HepG2 (cell line): ENCODE measurements around the gene VASH2. TPM values are rescaled to one million over a fixed set of nuclear protein-coding genes. Genes with fewer than 3 reads are reported as not detected.

Experiments used
- ATAC-seq: fragments of 200-7000 bp; cut with Tn5 transposase; 3 replicates; pipeline ENCODE4 v1.9.1; 2020; ENCODE audit warnings: mild to moderate bottlenecking, moderate library complexity
- BruUV-seq: library from RNA; stranded (reverse); fragments of 400-500 nt; replicated peaks from 2 replicates; lab custom pipeline; 2021; lab: Mats Ljungman, UMichigan
- CTCF ChIA-PET: fragments of 300-600 bp; formaldehyde crosslinking; extraction: SDS; loops from one replicate; lab custom pipeline; 2021; ENCODE audit warnings: low total read pairs, inconsistent platforms, low intra/inter-chr PET ratio; lab: Yijun Ruan, JAX
- POLR2A ChIA-PET: fragments of 350-600 bp; sonication (Branson Sonifier 250); formaldehyde crosslinking; loops from one replicate; lab custom pipeline; 2020; ENCODE audit warnings: antibody characterized with exemption, inconsistent platforms; lab: Yijun Ruan, JAX
- DNase-seq: peaks from one replicate; pipeline ENCODE4 v3.0.0-alpha.2; 2015; ENCODE audit warnings: low spot score
- FAIRE-seq: peaks from 3 replicates; lab custom pipeline; 2011; peaks lifted over from hg19 to GRCh38; lab: Jason Lieb, UNC
- H2AFZ ChIP-seq: one replicate; pipeline ENCODE4 v1.6.1; 2011; ENCODE audit warnings: low read length, inconsistent platforms
- H3K27ac ChIP-seq: fragments of 300-600 bp; 3 replicates; pipeline ENCODE4 v1.8.0; 2011; ENCODE audit warnings: mixed run types, mild to moderate bottlenecking, mixed read lengths, low read length, inconsistent platforms; ENCODE audit not compliant: insufficient read depth; ENCODE audit errors: extremely low read length
- H3K27me3 ChIP-seq, 2 experiments: fragments of 200-600 bp in 1 of 2; 2 replicates in 1 of 2; 3 replicates in 1 of 2; pipeline versions ENCODE4 v1.6.0 to v1.8.0; 2011; ENCODE audit warnings: low read length in 2 of 2, mild to moderate bottlenecking in 2 of 2, moderate library complexity in 2 of 2, inconsistent platforms in 1 of 2; ENCODE audit not compliant: insufficient read depth in 2 of 2, control insufficient read depth in 1 of 2
- H3K36me3 ChIP-seq, 2 experiments: fragments of 200-600 bp in 1 of 2; replicated peaks in 1 of 2; 2 replicates in 1 of 2; 3 replicates in 1 of 2; pipeline versions ENCODE4 v1.5.1 to v1.8.0; 2011; ENCODE audit warnings: low read length in 2 of 2, inconsistent platforms in 1 of 2; ENCODE audit not compliant: insufficient read depth in 2 of 2, control insufficient read depth in 1 of 2
- H3K4me1 ChIP-seq: 2 replicates; pipeline ENCODE4 v1.5.1; 2012; ENCODE audit warnings: low read length, inconsistent platforms; ENCODE audit not compliant: insufficient read depth
- H3K4me2 ChIP-seq: 2 replicates; pipeline ENCODE4 v1.6.0; 2011; ENCODE audit warnings: low read depth, low read length, inconsistent platforms
- H3K4me3 ChIP-seq, 3 experiments: fragments of 200-600 bp in 1 of 3; sonication (generic), shearing (Covaris generic) in 1 of 3; replicated peaks in 1 of 3; 2 replicates each; pipeline ENCODE4 v1.5.1; 2011 to 2016; ENCODE audit warnings: low read length in 3 of 3, inconsistent platforms in 2 of 3, low read depth in 2 of 3, mild to moderate bottlenecking in 2 of 3, control low read depth in 1 of 3, mixed read lengths in 1 of 3; ENCODE audit not compliant: insufficient read depth in 1 of 3
- H3K79me2 ChIP-seq: one replicate; pipeline ENCODE4 v1.6.1; 2011; ENCODE audit warnings: low read length, inconsistent platforms; ENCODE audit not compliant: insufficient read depth
- H3K9ac ChIP-seq: 2 replicates; pipeline ENCODE4 v1.6.0; 2011; ENCODE audit warnings: mild to moderate bottlenecking, low read depth, low read length, inconsistent platforms; ENCODE audit not compliant: insufficient read depth
- H3K9me3 ChIP-seq: 2 replicates; pipeline ENCODE4 v1.5.1; 2012; ENCODE audit warnings: mild to moderate bottlenecking, low read length
- H4K20me1 ChIP-seq: 2 replicates; pipeline ENCODE4 v1.6.0; 2011; ENCODE audit warnings: inconsistent platforms, mild to moderate bottlenecking, low read length, moderate library complexity; ENCODE audit not compliant: insufficient read depth
- CAMTA2 ChIP-seq: sonication (generic); formaldehyde crosslinking; IDR thresholded peaks from 2 replicates; pipeline ENCODE4 v1.4.0; 2020; ENCODE audit warnings: mild to moderate bottlenecking, missing genetic modification reagents, borderline replicate concordance
- FOSL2 ChIP-seq: sonication (generic); formaldehyde crosslinking; IDR thresholded peaks from 2 replicates; pipeline ENCODE4 v1.4.0; 2020; ENCODE audit warnings: missing genetic modification reagents
- NFKB2 ChIP-seq: sonication (generic); formaldehyde crosslinking; IDR thresholded peaks from 2 replicates; pipeline ENCODE4 v1.4.0; 2020; ENCODE audit warnings: missing genetic modification reagents, borderline replicate concordance
- NFKBIZ ChIP-seq: IDR thresholded peaks from 2 replicates; pipeline ENCODE4 v1.6.1; 2018; ENCODE audit warnings: missing genetic modification reagents, missing compliant biosample characterization
- REPIN1 ChIP-seq: sonication (generic); formaldehyde crosslinking; IDR thresholded peaks from 2 replicates; pipeline ENCODE4 v1.8.0; 2022; ENCODE audit warnings: missing genetic modification reagents, low read depth, mild to moderate bottlenecking, borderline replicate concordance
- RXRA ChIP-seq: sonication (generic); formaldehyde crosslinking; IDR thresholded peaks from 2 replicates; pipeline ENCODE4 v1.5.1; 2020; ENCODE audit warnings: missing genetic modification reagents
- SRSF9 ChIP-seq: fragments of 200-400 bp; formaldehyde crosslinking; IDR thresholded peaks from 2 replicates; pipeline ENCODE4 v1.6.1; 2018; ENCODE audit warnings: borderline replicate concordance, mild to moderate bottlenecking, low read depth, low read length; ENCODE audit not compliant: insufficient read depth, poor library complexity, severe bottlenecking
- ZFY ChIP-seq: sonication (generic); formaldehyde crosslinking; IDR thresholded peaks from 2 replicates; pipeline ENCODE4 v1.4.0; 2020; ENCODE audit warnings: missing genetic modification reagents
- ZNF230 ChIP-seq: sonication (generic); formaldehyde crosslinking; IDR thresholded peaks from 2 replicates; pipeline ENCODE4 v1.4.0; 2020; ENCODE audit warnings: mild to moderate bottlenecking, missing genetic modification reagents
- ZNF264 ChIP-seq: sonication (generic); formaldehyde crosslinking; IDR thresholded peaks from 2 replicates; pipeline ENCODE4 v1.4.0; 2020; ENCODE audit warnings: missing genetic modification reagents
- ZNF558 ChIP-seq: sonication (generic); formaldehyde crosslinking; IDR thresholded peaks from 2 replicates; pipeline ENCODE4 v1.9.0; 2022; ENCODE audit warnings: mild to moderate bottlenecking, missing genetic modification reagents, borderline replicate concordance
- ZNF746 ChIP-seq: sonication (generic); formaldehyde crosslinking; IDR thresholded peaks from 2 replicates; pipeline ENCODE4 v1.8.0; 2022; ENCODE audit warnings: mild to moderate bottlenecking, missing genetic modification reagents
- WGBS: methylation state at CpG from one replicate; pipeline ENCODE4 v1.1.6; 2017; ENCODE audit warnings: low lambda C conversion rate; 5-methylcytosine and 5-hydroxymethylcytosine counted together
- in situ Hi-C: cut with HindIII; loops from 2 replicates; pipeline ENCODE4 v1.10.0; 2017; ENCODE audit warnings: low pct_unique_long_range_greater_than_20kb; ENCODE audit not compliant: extremely low pct_ligation_motif_present
- intact Hi-C: fragments of 100-400 bp; cut with micrococcal nuclease; formaldehyde crosslinking; loops from one replicate; pipeline ENCODE4 v1.10.0; 2022; ENCODE audit not compliant: unreplicated experiment
- polyA plus RNA-seq, 8 experiments: library from polyadenylated mRNA; depleted of rRNA in 3 of 8; stranded (reverse) in 7 of 8; unstranded in 1 of 8; fragments of >200 nt; fragmentation: Illumina TruSeq in 4 of 8; extraction: Trizol in 4 of 8; gene quantifications; 2 replicates each; pipeline versions ENCODE4 v1.2.1 to v1.2.3, GENCODE V29; 2011 to 2016; ENCODE audit warnings: low read depth in 4 of 8, missing spikeins in 1 of 8, mixed read lengths in 1 of 8; ENCODE audit not compliant: insufficient read depth in 1 of 8
- total RNA-seq, 5 experiments: library from RNA; depleted of rRNA; stranded (reverse); fragments of >200 nt; fragmentation: Illumina TruSeq; extraction: Trizol; gene quantifications; 2 replicates each; pipeline ENCODE4 v1.2.3, GENCODE V29; 2016; ENCODE audit warnings: low read depth in 1 of 5
- TF ChIP-seq, protein P1 (sequence below): sonication (generic); formaldehyde crosslinking; IDR thresholded peaks from 2 replicates; pipeline ENCODE4 v1.5.1; 2020; ENCODE audit warnings: mild to moderate bottlenecking, missing genetic modification reagents, borderline replicate concordance
- TF ChIP-seq, protein P2 (sequence below): sonication (generic); formaldehyde crosslinking; IDR thresholded peaks from 2 replicates; pipeline ENCODE4 v1.4.0; 2020; ENCODE audit warnings: missing genetic modification reagents
- TF ChIP-seq, protein P3 (sequence below): IDR thresholded peaks from 2 replicates; pipeline ENCODE4 v1.6.1; 2016; ENCODE audit warnings: missing genetic modification reagents, missing compliant biosample characterization

VASH2 gene
- total and polyA plus RNA-seq, 2 of the 13 experiments (the other 11 are each of a cell fraction or from before 2014, with no cell fraction given), result 0.44 to 1.00 TPM

DNA sequence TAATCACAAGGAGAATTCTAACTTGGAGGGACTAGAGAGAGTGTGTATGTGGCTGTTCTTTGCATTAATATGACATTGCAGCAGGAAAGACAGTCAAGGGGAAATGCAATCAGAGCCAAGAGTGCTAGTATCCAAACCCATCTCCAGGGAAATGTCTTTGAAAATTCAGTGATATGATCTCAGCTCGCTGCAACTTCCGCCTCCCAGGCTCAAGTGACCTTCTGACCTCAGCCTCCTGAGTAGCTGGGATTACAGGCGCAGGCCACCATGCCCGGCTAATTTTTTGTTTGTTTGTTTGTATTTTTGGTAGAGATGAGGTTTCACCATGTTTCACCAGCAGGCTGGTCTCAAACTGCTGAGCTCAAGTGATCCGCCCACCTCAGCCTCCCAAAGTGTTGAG is 16.3 kb downstream of the VASH2 start:
- Histone ChIP-seq H3K4me1 (no peaks in the 10 kb centered on the region), H3K4me2 (no peak overlapping the region), H3K36me3 (no peaks in the 10 kb centered on the region), H3K79me2 (no peaks in the 10 kb centered on the region), H3K9me3 (no peaks in the 10 kb centered on the region), H4K20me1 (no peaks in the 10 kb centered on the region), H3K27me3 (no peaks in the 10 kb centered on the region), H3K27ac (no peak overlapping the region), H2AFZ (no peak overlapping the region), H3K9ac (no peak overlapping the region), H3K4me3 (no peak overlapping the region)
- POLR2A ChIA-PET, result no interaction called here
- ATAC-seq (no peak), DNase-seq (no peak), FAIRE-seq (no peak)
- in situ Hi-C loops (no loop called here), intact Hi-C loops (no loop called here)
- BruUV-seq, result no TSS peak
- CTCF ChIA-PET, result no interaction called here
- TF ChIP-seq NFKBIZ (CRISPR knock-in tag), result no peak
- TF ChIP-seq, protein P1, sequence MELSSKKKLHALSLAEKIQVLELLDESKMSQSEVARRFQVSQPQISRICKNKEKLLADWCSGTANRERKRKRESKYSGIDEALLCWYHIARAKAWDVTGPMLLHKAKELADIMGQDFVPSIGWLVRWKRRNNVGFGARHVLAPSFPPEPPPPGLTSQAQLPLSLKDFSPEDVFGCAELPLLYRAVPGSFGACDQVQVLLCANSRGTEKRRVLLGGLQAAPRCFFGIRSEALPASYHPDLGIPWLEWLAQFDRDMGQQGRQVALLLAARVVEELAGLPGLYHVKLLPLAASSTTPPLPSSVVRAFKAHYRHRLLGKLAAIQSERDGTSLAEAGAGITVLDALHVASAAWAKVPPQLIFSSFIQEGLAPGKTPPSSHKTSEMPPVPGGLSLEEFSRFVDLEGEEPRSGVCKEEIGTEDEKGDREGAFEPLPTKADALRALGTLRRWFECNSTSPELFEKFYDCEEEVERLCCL (CRISPR knock-in tag), result no peak
- TF ChIP-seq ZNF746 (CRISPR knock-in tag), result no peak
- TF ChIP-seq NFKB2 (CRISPR knock-in tag), result no peak
- TF ChIP-seq CAMTA2, result no peak
- TF ChIP-seq, protein P2, sequence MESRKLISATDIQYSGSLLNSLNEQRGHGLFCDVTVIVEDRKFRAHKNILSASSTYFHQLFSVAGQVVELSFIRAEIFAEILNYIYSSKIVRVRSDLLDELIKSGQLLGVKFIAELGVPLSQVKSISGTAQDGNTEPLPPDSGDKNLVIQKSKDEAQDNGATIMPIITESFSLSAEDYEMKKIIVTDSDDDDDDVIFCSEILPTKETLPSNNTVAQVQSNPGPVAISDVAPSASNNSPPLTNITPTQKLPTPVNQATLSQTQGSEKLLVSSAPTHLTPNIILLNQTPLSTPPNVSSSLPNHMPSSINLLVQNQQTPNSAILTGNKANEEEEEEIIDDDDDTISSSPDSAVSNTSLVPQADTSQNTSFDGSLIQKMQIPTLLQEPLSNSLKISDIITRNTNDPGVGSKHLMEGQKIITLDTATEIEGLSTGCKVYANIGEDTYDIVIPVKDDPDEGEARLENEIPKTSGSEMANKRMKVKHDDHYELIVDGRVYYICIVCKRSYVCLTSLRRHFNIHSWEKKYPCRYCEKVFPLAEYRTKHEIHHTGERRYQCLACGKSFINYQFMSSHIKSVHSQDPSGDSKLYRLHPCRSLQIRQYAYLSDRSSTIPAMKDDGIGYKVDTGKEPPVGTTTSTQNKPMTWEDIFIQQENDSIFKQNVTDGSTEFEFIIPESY (CRISPR knock-in tag), result no peak
- TF ChIP-seq RXRA (CRISPR knock-in tag), result no peak
- no peak for TF ChIP-seq ZNF558 (CRISPR knock-in tag)
- TF ChIP-seq SRSF9, result no peak
- TF ChIP-seq, protein P3, sequence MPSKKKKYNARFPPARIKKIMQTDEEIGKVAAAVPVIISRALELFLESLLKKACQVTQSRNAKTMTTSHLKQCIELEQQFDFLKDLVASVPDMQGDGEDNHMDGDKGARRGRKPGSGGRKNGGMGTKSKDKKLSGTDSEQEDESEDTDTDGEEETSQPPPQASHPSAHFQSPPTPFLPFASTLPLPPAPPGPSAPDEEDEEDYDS, result no peak
- TF ChIP-seq FOSL2 (CRISPR knock-in tag), result no peak
- no peak for TF ChIP-seq ZNF230 (CRISPR knock-in tag)
- no peak for TF ChIP-seq ZNF264 (CRISPR knock-in tag)
- no peak for TF ChIP-seq REPIN1 (CRISPR knock-in tag)
- TF ChIP-seq ZFY (CRISPR knock-in tag), result no peak
- 86% methylated on average over 3 of the region's 5 CpGs for WGBS
